ENCODE data around the gene CD300LF. TPM values are rescaled to one million over a fixed set of nuclear protein-coding genes. Genes with fewer than 3 reads are reported as not detected.

Gene CD300LF
- total RNA-seq, 2 donors from 2014 or later, result 1.0 to 1.1 TPM

GRCh38 chr17:74711058-74711824 is 1.5 kb downstream of the CD300LF start:
- Histone ChIP-seq H3K27me3 (no peaks in the 10 kb centered on the region), H3K9me3 (no peaks in the 10 kb centered on the region), H3K4me3 (no peak overlapping the region), H3K27ac (no peak overlapping the region), H3K4me1 (no peaks in the 10 kb centered on the region), H3K9ac (ENCODE audit: low read depth in 2 of 2, low read length in 2 of 2) (no peak overlapping the region), H3K36me3 (no peaks in the 10 kb centered on the region)
- no peak for TF ChIP-seq CTCF (IDR thresholded peaks at IDR 0.05)
- DNase-seq, result no peak
- intact Hi-C loops (cut with DNase I), result no loop called here

GRCh38 chr17:74704544-74704943 is 8.2 kb downstream of the CD300LF start:
- Histone ChIP-seq H3K9ac (ENCODE audit: low read depth in 2 of 2, low read length in 2 of 2) (no peak overlapping the region), H3K36me3 (no peaks in the 10 kb centered on the region), H3K4me1 (no peaks in the 10 kb centered on the region), H3K27me3 (no peaks in the 10 kb centered on the region), H3K9me3 (no peaks in the 10 kb centered on the region), H3K4me3 (no peak overlapping the region), H3K27ac (no peak overlapping the region)
- intact Hi-C loops (cut with DNase I), result no loop called here
- TF ChIP-seq CTCF (IDR thresholded peaks at IDR 0.05), result no peak
- DNase-seq, result no peak

GRCh38 chr17:74703311-74703710 is 9.4 kb downstream of the CD300LF start:
- TF ChIP-seq CTCF (IDR thresholded peaks at IDR 0.05), result no peak
- H3K27ac ChIP-seq, result no peak overlapping the region
- no peak for DNase-seq
- H3K36me3 ChIP-seq, result no peaks in the 10 kb centered on the region
- no peaks in the 10 kb centered on the region for H3K4me1 ChIP-seq
- no peak overlapping the region for H3K9ac ChIP-seq (ENCODE audit: low read depth in 2 of 2, low read length in 2 of 2)
- no peaks in the 10 kb centered on the region for H3K9me3 ChIP-seq
- intact Hi-C loops (cut with DNase I), result no loop called here
- no peaks in the 10 kb centered on the region for H3K27me3 ChIP-seq
- no peak overlapping the region for H3K4me3 ChIP-seq

GRCh38 chr17:74702116-74702871 is 10.4 kb downstream of the CD300LF start:
- H3K36me3 ChIP-seq, result no peaks in the 10 kb centered on the region
- intact Hi-C loops (cut with DNase I), result no loop called here
- H3K27ac ChIP-seq, result no peak overlapping the region
- DNase-seq, result no peak
- H3K9ac ChIP-seq (ENCODE audit: low read depth in 2 of 2, low read length in 2 of 2), result no peak overlapping the region
- H3K4me3 ChIP-seq, result no peak overlapping the region
- TF ChIP-seq CTCF (IDR thresholded peaks at IDR 0.05), result no peak
- no peaks in the 10 kb centered on the region for H3K9me3 ChIP-seq
- no peaks in the 10 kb centered on the region for H3K4me1 ChIP-seq
- H3K27me3 ChIP-seq, result no peaks in the 10 kb centered on the region

- Histone ChIP-seq H3K36me3 (no peaks in the 10 kb centered on the region), H3K9ac (ENCODE audit: low read depth in 2 of 2, low read length in 2 of 2) (no peak overlapping the region), H3K27me3 (no peaks in the 10 kb centered on the region), H3K4me1 (no peaks in the 10 kb centered on the region), H3K4me3 (no peak overlapping the region), H3K27ac (no peak overlapping the region), H3K9me3 (no peaks in the 10 kb centered on the region)
- no peak for DNase-seq
- no peak for TF ChIP-seq CTCF (IDR thresholded peaks at IDR 0.05)
- intact Hi-C loops (cut with DNase I), result no loop called here
Observed at GRCh38 chr17:74699236-74699635, 13.5 kb downstream of the CD300LF start.
